Mesendoderm (in vitro differentiated cells): ENCODE data around the gene ARHGEF16.
A peak's percentile ranks its signal among the peaks of the same experiment; 100 is the strongest.

Experiments
- DNase-seq: peaks from one replicate; pipeline ENCODE4 v3.0.0; 2013
- H2AK5ac ChIP-seq: 2 replicates; pipeline ENCODE4 v1.6.1; 2013; ENCODE audit warnings: low read length, inconsistent platforms
- H2BK120ac ChIP-seq: 2 replicates; pipeline ENCODE4 v1.6.1; 2013; ENCODE audit warnings: low read depth, mild to moderate bottlenecking, low read length, moderate library complexity, mixed read lengths
- H2BK15ac ChIP-seq: replicated peaks from 2 replicates; pipeline ENCODE4 v1.6.1; 2013; ENCODE audit warnings: low read depth, mild to moderate bottlenecking, moderate library complexity
- H2BK5ac ChIP-seq: 2 replicates; pipeline ENCODE4 v1.6.1; 2013; ENCODE audit warnings: low read length, inconsistent platforms
- H3K18ac ChIP-seq: 2 replicates; pipeline ENCODE4 v1.6.1; 2013; ENCODE audit warnings: mild to moderate bottlenecking, low read length, mixed read lengths
- H3K23ac ChIP-seq: one replicate; pipeline ENCODE4 v1.6.1; 2013; ENCODE audit warnings: low read length
- H3K27ac ChIP-seq: 2 replicates; pipeline ENCODE4 v1.5.1; 2013; ENCODE audit warnings: low read depth, mild to moderate bottlenecking, inconsistent platforms, low read length, moderate library complexity
- H3K27me3 ChIP-seq: 2 replicates; pipeline ENCODE4 v1.6.1; 2013; ENCODE audit warnings: low read length, control low read depth, mild to moderate bottlenecking, inconsistent platforms; ENCODE audit not compliant: insufficient read depth, poor library complexity
- H3K36me3 ChIP-seq: 2 replicates; pipeline ENCODE4 v1.6.1; 2013; ENCODE audit warnings: low read length, inconsistent platforms; ENCODE audit not compliant: control insufficient read depth, insufficient read depth
- H3K4ac ChIP-seq: one replicate; pipeline ENCODE4 v1.6.1; 2013; ENCODE audit warnings: low read depth, mild to moderate bottlenecking, low read length, moderate library complexity
- H3K4me1 ChIP-seq: 2 replicates; pipeline ENCODE4 v1.6.1; 2013; ENCODE audit warnings: low read depth, low read length, inconsistent platforms; ENCODE audit not compliant: control insufficient read depth
- H3K4me2 ChIP-seq: 2 replicates; pipeline ENCODE4 v1.6.1; 2013; ENCODE audit warnings: low read length
- H3K4me3 ChIP-seq: 2 replicates; pipeline ENCODE4 v1.5.1; 2013; ENCODE audit warnings: mild to moderate bottlenecking, low read length
- H3K56ac ChIP-seq: one replicate; pipeline ENCODE4 v1.6.1; 2013; ENCODE audit warnings: low read length
- H3K79me1 ChIP-seq: 2 replicates; pipeline ENCODE4 v1.6.1; 2013; ENCODE audit warnings: low read length, inconsistent platforms
- H3K79me2 ChIP-seq: 2 replicates; pipeline ENCODE4 v1.6.1; 2013; ENCODE audit warnings: mild to moderate bottlenecking, low read length; ENCODE audit not compliant: control insufficient read depth, insufficient read depth
- H3K9ac ChIP-seq: 2 replicates; pipeline ENCODE4 v1.6.1; 2013; ENCODE audit warnings: low read length, inconsistent platforms
- H4K5ac ChIP-seq: one replicate; pipeline ENCODE4 v1.6.1; 2013; ENCODE audit warnings: low read length
- H4K8ac ChIP-seq: one replicate; pipeline ENCODE4 v1.6.1; 2013; ENCODE audit warnings: low read depth, mild to moderate bottlenecking, control low read depth, low read length, moderate library complexity
- WGBS: extraction: QIAGEN DNeasy Blood & Tissue Kit; methylation state at CpG from one replicate; pipeline ENCODE4 v1.1.7; 2013; ENCODE audit warnings: low lambda C conversion rate, missing lambda C conversion rate; ENCODE audit not compliant: insufficient coverage; ENCODE audit errors: extremely low coverage; 5-methylcytosine and 5-hydroxymethylcytosine counted together

The ARHGEF16 gene

GRCh38 chr1:3444736-3445135, 9.7 kb upstream of the ARHGEF16 start:
- Histone ChIP-seq H3K9ac (no peak overlapping the region), H3K79me2 (no peaks in the 10 kb centered on the region), H4K5ac (no peak overlapping the region), H2AK5ac (no peak overlapping the region), H3K18ac (no peak overlapping the region), H2BK15ac (no peak overlapping the region), H3K4ac (no peak overlapping the region), H4K8ac (no peak overlapping the region), H3K36me3 (no peaks in the 10 kb centered on the region), H3K4me3 (no peak overlapping the region), H3K23ac (no peak overlapping the region), H3K4me2 (no peak overlapping the region), H3K27ac (no peak overlapping the region), H2BK120ac (no peak overlapping the region), H3K79me1 (no peaks in the 10 kb centered on the region), H2BK5ac (no peak overlapping the region), H3K27me3 (no peaks in the 10 kb centered on the region), H3K56ac (no peak overlapping the region), H3K4me1 (no peaks in the 10 kb centered on the region)
- no CpG with 5 or more reads among the region's 10 CpGs for WGBS
- no peak for DNase-seq

DNA sequence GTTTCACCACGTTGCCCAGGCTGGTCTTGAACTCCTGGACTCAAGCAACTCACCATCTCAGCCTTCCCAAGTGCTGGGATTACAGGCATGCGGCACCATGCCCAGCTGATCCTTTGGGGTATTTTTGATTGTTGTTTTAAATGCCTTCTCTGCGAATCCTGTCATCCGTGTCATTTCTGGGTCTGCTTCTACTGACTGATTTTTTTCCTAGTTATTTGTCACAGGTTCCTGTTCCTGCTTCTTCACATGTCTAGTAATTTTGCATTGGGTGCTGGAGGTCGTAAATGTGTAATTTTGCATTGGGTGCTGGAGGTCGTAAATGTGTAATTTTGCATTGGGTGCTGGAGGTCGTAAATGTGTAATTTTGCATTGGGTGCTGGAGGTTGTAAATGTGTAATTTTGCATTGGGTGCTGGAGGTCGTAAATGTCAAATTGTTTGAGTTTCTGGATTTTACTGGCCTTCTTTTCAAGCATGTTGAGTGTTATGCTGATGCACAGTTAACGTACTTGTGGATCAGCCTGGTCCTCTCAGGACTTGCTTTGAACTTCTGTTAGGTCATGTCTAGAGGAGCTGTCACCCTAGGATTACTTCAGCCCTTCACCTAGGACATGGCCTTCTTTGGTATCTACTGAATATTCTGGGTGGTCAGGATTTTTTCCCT, 4.1 kb upstream of the ARHGEF16 start:
- no peak overlapping the region for H3K4me3 ChIP-seq
- H2BK120ac ChIP-seq: no peak overlapping the region
- no peaks in the 10 kb centered on the region for H3K36me3 ChIP-seq
- no peak overlapping the region for H2BK5ac ChIP-seq
- no peak overlapping the region for H3K23ac ChIP-seq
- H3K9ac ChIP-seq: no peak overlapping the region
- H3K79me1 ChIP-seq: no peaks in the 10 kb centered on the region
- H3K79me2 ChIP-seq: no peaks in the 10 kb centered on the region
- H4K8ac ChIP-seq: no peak overlapping the region
- H3K56ac ChIP-seq: no peak overlapping the region
- no peak overlapping the region for H3K4ac ChIP-seq
- H3K4me2 ChIP-seq: no peak overlapping the region
- H2AK5ac ChIP-seq: no peak overlapping the region
- no peak overlapping the region for H3K27ac ChIP-seq
- H3K27me3 ChIP-seq: no peaks in the 10 kb centered on the region
- H4K5ac ChIP-seq: no peak overlapping the region
- H2BK15ac ChIP-seq: no peak overlapping the region
- no CpG with 5 or more reads among the region's 9 CpGs for WGBS
- H3K4me1 ChIP-seq: peaks cover 6% of the 10 kb centered on the region
- H3K18ac ChIP-seq: no peak overlapping the region
- no peak for DNase-seq

GRCh38 chr1:3450983-3451382, 3.5 kb upstream of the ARHGEF16 start:
- H4K8ac ChIP-seq: no peak overlapping the region
- no peak overlapping the region for H2AK5ac ChIP-seq
- no peak for DNase-seq
- no peak overlapping the region for H2BK5ac ChIP-seq
- WGBS: no CpG with 5 or more reads among the region's 12 CpGs
- no peak overlapping the region for H3K56ac ChIP-seq
- no peak overlapping the region for H3K4me2 ChIP-seq
- H3K4ac ChIP-seq: no peak overlapping the region
- no peak overlapping the region for H4K5ac ChIP-seq
- peaks cover 3% of the 10 kb centered on the region for H3K79me2 ChIP-seq
- H3K27ac ChIP-seq: no peak overlapping the region
- no peaks in the 10 kb centered on the region for H3K36me3 ChIP-seq
- H3K4me3 ChIP-seq: no peak overlapping the region
- no peaks in the 10 kb centered on the region for H3K27me3 ChIP-seq
- no peak overlapping the region for H2BK15ac ChIP-seq
- no peak overlapping the region for H3K23ac ChIP-seq
- no peak overlapping the region for H3K18ac ChIP-seq
- no peak overlapping the region for H3K9ac ChIP-seq
- H3K79me1 ChIP-seq: peaks cover 4% of the 10 kb centered on the region
- peaks cover 11% of the 10 kb centered on the region for H3K4me1 ChIP-seq
- no peak overlapping the region for H2BK120ac ChIP-seq

DNA sequence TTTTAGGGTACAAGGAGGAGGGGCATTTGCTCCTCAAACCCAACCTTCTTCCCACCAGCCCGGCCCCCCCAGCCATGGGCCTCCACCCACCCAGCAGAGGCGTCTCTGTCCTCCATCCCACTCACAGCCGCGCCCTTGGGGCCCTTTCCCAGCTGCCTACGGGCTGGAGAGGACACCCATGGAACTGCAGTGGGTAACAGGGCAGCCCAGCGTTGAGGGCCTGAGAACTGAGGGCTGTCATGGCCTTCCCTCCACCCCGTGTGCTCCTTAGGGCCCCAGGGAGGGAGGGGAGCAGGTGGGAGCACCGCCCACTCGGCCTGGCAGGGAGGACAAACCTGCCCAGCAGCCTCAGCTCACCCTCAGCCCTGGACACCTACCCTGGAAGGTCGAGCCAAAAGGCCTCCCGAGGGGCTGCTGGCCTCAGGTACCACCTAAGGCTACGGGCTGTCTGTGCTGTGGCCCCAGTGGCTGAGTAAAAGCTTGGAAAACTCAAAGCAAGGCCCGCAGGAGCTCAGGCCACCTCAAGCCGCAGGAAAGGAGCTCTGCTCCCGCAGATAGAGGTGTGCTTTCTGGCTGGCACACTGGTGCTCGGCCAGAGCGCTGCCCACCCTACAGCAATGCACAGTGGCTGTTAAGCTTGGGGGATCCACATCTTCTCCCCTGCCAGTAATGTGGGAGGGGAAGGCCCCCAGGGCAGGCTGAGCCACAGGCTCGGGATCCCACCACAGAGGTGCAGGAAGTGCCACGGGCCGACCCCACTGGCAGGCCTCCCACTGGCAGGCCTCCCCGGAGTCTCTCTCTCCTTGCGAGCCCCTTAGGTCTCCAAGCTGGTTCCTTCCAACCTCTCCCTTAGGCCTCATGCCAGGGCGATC, 2.2 kb upstream of the ARHGEF16 start:
- Histone ChIP-seq H3K4ac (no peak overlapping the region), H3K9ac (no peak overlapping the region), H3K79me1 (peaks cover 4% of the 10 kb centered on the region), H3K27ac (no peak overlapping the region), H2BK120ac (no peak overlapping the region), H2AK5ac (no peak overlapping the region), H3K27me3 (no peaks in the 10 kb centered on the region), H2BK15ac (no peak overlapping the region), H3K4me1 (peaks cover 11% of the 10 kb centered on the region), H3K23ac (no peak overlapping the region), H4K5ac (no peak overlapping the region), H3K36me3 (no peaks in the 10 kb centered on the region), H3K79me2 (peaks cover 3% of the 10 kb centered on the region), H2BK5ac (no peak overlapping the region), H4K8ac (no peak overlapping the region), H3K4me2 (no peak overlapping the region), H3K56ac (peak overlapping the region; percentile 65), H3K4me3 (no peak overlapping the region), H3K18ac (no peak overlapping the region)
- no CpG with 5 or more reads among the region's 23 CpGs for WGBS
- no peak for DNase-seq

DNA sequence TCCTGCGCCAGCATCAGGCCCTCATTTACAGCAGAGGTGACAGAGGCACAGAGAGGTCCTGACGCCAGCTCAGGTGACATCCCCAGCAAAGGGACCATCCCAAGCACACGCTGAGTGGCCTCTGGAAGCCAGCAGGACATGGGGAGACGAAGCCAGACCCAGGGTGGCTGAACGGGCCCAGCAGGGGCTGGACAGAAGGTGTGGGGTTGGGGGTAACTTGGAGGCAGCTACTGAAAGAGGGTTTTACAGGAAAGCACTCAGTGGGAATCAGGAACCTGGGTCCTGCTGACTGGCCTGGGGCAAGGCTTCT, 1.6 kb upstream of the ARHGEF16 start:
- H3K79me2 ChIP-seq: peaks cover 3% of the 10 kb centered on the region
- H3K18ac ChIP-seq: no peak overlapping the region
- no peak overlapping the region for H2BK15ac ChIP-seq
- no peak overlapping the region for H3K4me2 ChIP-seq
- H3K9ac ChIP-seq: peak overlapping the region; percentile 43
- no peak overlapping the region for H2AK5ac ChIP-seq
- H3K4me3 ChIP-seq: no peak overlapping the region
- H3K23ac ChIP-seq: no peak overlapping the region
- no peak overlapping the region for H2BK5ac ChIP-seq
- H3K4ac ChIP-seq: no peak overlapping the region
- no peaks in the 10 kb centered on the region for H3K36me3 ChIP-seq
- H4K5ac ChIP-seq: no peak overlapping the region
- H3K27ac ChIP-seq: no peak overlapping the region
- DNase-seq: no peak
- H2BK120ac ChIP-seq: no peak overlapping the region
- WGBS: no CpG with 5 or more reads among the region's 5 CpGs
- H3K27me3 ChIP-seq: no peaks in the 10 kb centered on the region
- H4K8ac ChIP-seq: no peak overlapping the region
- H3K56ac ChIP-seq: peak overlapping the region; percentile 65
- peaks cover 11% of the 10 kb centered on the region for H3K4me1 ChIP-seq
- H3K79me1 ChIP-seq: peaks cover 4% of the 10 kb centered on the region
